Naive B cell (primary cell): ENCODE measurements around the gene HSPB9. TPM values are rescaled to one million over a fixed set of nuclear protein-coding genes. Genes with fewer than 3 reads are reported as not detected.
A peak's percentile ranks its signal among the peaks of the same experiment; 100 is the strongest.

Source experiments
- ATAC-seq, 2 donors: fragments of 150-1000 bp; cut with Tn5 transposase; 2 replicates each; pipeline ENCODE4 v1.10.0; 2021; ENCODE audit warnings: low read depth in 2 of 2, mild to moderate bottlenecking in 2 of 2, moderate library complexity in 2 of 2
- DNase-seq: peaks from one replicate; pipeline ENCODE4 v3.0.0; 2022
- H3K27ac Mint-ChIP-seq, 6 donors: one replicate each; pipeline ENCODE4 v1.8.0; 2020 to 2022; ENCODE audit warnings: mild to moderate bottlenecking in 6 of 6, mixed read lengths in 6 of 6, moderate library complexity in 5 of 6, inconsistent platforms in 2 of 6
- H3K27me3 Mint-ChIP-seq, 3 donors: one replicate each; pipeline ENCODE4 v1.8.0; 2021 to 2022; ENCODE audit warnings: mixed read lengths in 3 of 3, mild to moderate bottlenecking in 1 of 3
- H3K36me3 Mint-ChIP-seq, 2 donors: one replicate each; pipeline ENCODE4 v1.8.0; 2020 to 2022; ENCODE audit warnings: mixed read lengths in 2 of 2, inconsistent platforms in 1 of 2, mild to moderate bottlenecking in 1 of 2
- H3K4me1 Mint-ChIP-seq, 3 donors: one replicate each; pipeline ENCODE4 v1.8.0; 2020 to 2022; ENCODE audit warnings: mixed read lengths in 3 of 3, inconsistent platforms in 1 of 3, mild to moderate bottlenecking in 1 of 3, moderate library complexity in 1 of 3
- H3K4me3 Mint-ChIP-seq, 8 donors: one replicate each; pipeline ENCODE4 v1.8.0; 2020 to 2022; ENCODE audit warnings: mild to moderate bottlenecking in 8 of 8, mixed read lengths in 8 of 8, moderate library complexity in 8 of 8, inconsistent platforms in 2 of 8
- H3K9me3 Mint-ChIP-seq, 7 donors: one replicate each; pipeline ENCODE4 v1.8.0; 2020 to 2022; ENCODE audit warnings: mixed read lengths in 7 of 7, mild to moderate bottlenecking in 5 of 7, inconsistent platforms in 2 of 7, moderate library complexity in 1 of 7
- polyA plus RNA-seq, 6 donors: library from polyadenylated mRNA; unstranded; fragments of 300-500 nt; fragmentation: Illumina TruSeq; gene quantifications; one replicate each; pipeline ENCODE4 v1.2.3, GENCODE V29; 2021; ENCODE audit warnings: low read depth in 6 of 6

HSPB9 gene
- polyA plus RNA-seq, 6 donors from 2014 or later = 0.17 to 0.37 (median 0.25) TPM; not detected in 2

DNA sequence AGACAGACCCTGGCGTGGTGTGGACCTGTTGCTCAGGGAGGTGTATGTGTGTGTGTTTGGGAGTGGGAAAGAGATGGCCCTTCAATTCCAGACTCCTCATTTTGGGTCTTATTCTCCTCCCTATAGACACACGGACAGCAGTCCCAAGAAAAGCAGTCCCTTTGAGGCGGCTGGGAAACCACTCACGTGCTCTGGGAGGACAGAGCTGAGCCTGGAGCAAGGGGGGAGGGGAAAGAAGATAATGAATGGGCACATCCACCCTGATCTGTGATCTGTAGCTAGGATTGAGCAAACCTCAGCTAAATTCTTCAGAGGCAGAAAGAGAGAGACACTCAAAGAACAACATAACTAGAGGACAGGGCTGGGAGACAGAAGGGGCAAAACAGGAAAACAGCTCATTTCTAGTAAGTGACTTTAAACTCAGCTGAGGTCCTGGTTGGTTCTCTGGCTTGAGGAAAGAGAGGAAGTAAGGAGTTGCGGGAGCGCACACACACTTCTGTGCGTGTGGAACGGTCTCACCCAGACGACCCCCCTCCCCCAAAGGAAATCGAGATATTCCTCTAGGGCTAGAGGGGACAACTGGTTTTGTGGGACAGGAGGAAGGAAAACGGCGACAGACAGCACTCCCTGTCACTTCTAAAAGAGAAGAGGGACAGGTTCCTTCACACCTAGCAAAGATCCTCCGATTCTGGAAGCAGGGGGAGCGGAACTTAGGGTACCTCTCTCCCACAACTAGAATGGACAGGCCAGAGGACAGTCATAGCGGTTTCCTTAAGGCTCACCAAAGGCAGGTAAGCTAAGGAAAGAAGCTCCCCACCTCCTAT is 31.5 kb downstream of the HSPB9 start:
- DNase-seq (no peak), ATAC-seq (no peak)
- H3K36me3 Mint-ChIP-seq = no peaks in the 10 kb centered on the region
- peaks cover 0 to 4% (median 0%) of the 10 kb centered on the region in 7 donors for H3K9me3 Mint-ChIP-seq
- H3K4me3 Mint-ChIP-seq = peak overlapping the region; percentile 86 to 98 (median 96)
- H3K27ac Mint-ChIP-seq = peak overlapping the region; percentile 74 to 96 (median 96)
- H3K27me3 Mint-ChIP-seq = no peaks in the 10 kb centered on the region
- H3K4me1 Mint-ChIP-seq = peaks cover 25 to 48% (median 37%) of the 10 kb centered on the region in 3 donors

DNA sequence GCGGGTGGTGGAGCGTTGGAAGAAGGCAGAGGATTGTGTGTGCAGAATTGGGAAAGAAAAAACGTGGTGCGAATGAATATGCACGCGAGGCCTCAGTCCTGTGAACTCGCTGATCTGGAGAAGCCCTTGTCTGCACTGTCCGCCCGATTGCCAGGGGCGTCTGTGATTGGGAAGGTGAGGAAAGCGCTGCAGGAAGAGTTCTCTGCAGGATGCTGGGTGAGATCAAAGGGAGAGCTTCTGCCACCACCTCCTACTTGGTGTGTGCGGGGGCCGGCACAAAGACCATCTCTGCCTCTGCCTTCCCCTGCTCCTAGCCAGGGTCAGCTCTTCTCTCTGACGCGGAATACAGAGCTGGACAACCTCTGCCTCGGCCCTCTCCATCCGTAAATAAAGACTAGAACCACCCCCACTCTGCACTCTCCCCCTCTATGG is 33.0 kb downstream of the HSPB9 start:
- H3K27ac Mint-ChIP-seq = peak overlapping the region in 3 of 6 donors; percentile 80 to 94 (median 83)

DNA sequence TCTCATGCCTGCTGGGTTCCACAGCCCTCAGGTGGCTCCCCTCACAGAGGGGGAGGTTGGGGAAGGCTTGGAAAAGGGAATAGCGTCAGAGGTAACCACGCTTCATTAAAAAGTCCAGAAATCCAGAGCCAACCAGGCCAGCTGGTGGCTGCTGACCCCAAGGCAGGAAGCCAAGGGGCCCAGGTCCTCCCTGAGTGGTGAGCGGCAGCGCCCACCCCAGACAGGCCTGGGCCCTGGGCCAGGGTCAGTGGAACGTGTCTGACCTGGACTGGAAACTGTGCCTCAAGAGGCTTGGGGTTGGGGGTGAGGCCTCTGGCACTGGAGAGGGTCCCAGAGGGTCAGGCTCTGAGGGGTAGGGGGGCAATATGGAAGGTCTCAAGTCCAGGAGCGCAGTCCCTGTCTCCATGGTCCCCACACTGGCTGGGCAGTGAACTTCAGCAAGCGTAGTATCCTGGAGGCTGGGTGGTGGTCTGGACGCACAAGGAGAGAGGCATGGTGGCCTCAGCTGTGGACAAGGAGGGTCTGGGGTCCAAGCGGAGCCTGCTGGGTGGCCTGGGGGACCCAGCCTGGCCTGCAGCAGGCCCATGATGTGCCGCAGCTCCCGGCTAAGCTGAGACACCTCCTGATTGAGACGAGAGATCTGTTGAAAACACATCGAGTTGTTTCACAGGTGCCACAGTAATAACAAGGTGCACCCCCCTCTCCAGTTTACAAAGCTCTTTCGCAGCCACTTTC is 37.4 kb downstream of the HSPB9 start:
- no peaks in the 10 kb centered on the region for H3K36me3 Mint-ChIP-seq
- H3K4me1 Mint-ChIP-seq = peaks cover 4 to 15% (median 14%) of the 10 kb centered on the region in 3 donors
- ATAC-seq (no peak), DNase-seq (no peak)
- no peaks in the 10 kb centered on the region for H3K27me3 Mint-ChIP-seq
- H3K4me3 Mint-ChIP-seq = no peak overlapping the region
- H3K9me3 Mint-ChIP-seq = peaks cover 0 to 4% (median 0%) of the 10 kb centered on the region in 7 donors
- H3K27ac Mint-ChIP-seq = peak overlapping the region in 2 of 6 donors; percentile 54 to 93

More for the DNA sequence above, 33.0 kb downstream of the HSPB9 start:
- peaks cover 25 to 43% (median 37%) of the 10 kb centered on the region in 3 donors for H3K4me1 Mint-ChIP-seq
- no peaks in the 10 kb centered on the region for H3K27me3 Mint-ChIP-seq
- DNase-seq (no peak), ATAC-seq (no peak)
- no peaks in the 10 kb centered on the region for H3K36me3 Mint-ChIP-seq
- peak overlapping the region; percentile 86 to 98 (median 96) for H3K4me3 Mint-ChIP-seq
- peaks cover 0 to 4% (median 0%) of the 10 kb centered on the region in 7 donors for H3K9me3 Mint-ChIP-seq

DNA sequence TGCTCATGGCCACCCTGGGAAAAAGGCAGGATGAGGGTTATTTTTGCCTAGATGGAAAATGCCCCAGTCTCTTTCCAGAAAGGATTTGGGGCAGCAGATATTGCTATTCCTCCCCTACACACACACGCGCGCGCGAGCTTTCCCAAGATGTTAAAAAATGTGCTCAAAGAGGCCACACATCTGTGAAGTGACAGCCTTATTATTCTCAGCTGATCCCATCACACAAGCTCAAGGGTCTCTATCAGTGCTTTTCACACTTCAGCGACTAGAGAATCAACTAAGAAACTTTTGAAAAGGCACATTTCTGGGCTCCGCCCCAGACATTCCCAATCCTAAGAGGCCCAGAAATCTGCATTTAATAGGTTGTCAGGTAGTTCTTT is 37.9 kb downstream of the HSPB9 start:
- Mint-ChIP-seq H3K36me3 (no peaks in the 10 kb centered on the region), H3K27me3 (no peaks in the 10 kb centered on the region), H3K4me3 (no peak overlapping the region), H3K27ac (no peak overlapping the region), H3K4me1 (peaks cover 2 to 13% (median 13%) of the 10 kb centered on the region in 3 donors), H3K9me3 (peaks cover 0 to 4% (median 0%) of the 10 kb centered on the region in 7 donors)
- ATAC-seq = no peak
- no peak for DNase-seq

DNA sequence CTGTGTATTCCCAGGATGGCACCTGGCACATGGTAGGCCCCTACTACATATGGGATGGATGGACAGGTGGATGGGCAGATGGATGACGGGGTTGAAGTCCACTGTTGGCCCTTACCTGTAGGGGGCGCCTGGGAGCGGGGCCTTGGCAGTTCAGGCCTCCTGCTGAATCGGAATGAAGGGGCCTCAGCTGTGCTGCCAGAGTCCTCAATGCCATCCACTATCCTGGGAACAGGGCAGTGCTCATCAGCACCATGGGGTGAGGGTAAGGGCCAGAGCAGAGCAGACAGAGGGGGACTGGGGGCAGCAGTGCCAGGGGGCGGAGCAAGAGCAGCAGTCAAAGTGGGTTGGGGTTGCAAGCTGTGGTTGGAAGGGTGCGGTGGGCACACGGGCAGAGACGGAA is 40.5 kb downstream of the HSPB9 start:
- H3K27ac Mint-ChIP-seq = no peak overlapping the region
- no peaks in the 10 kb centered on the region for H3K27me3 Mint-ChIP-seq
- ATAC-seq (no peak), DNase-seq (no peak)
- peaks cover 0 to 17% (median 7%) of the 10 kb centered on the region in 3 donors for H3K4me1 Mint-ChIP-seq
- no peaks in the 10 kb centered on the region for H3K36me3 Mint-ChIP-seq
- H3K9me3 Mint-ChIP-seq = no peaks in the 10 kb centered on the region
- H3K4me3 Mint-ChIP-seq = peak overlapping the region in 2 of 8 donors; percentile 28 to 40

DNA sequence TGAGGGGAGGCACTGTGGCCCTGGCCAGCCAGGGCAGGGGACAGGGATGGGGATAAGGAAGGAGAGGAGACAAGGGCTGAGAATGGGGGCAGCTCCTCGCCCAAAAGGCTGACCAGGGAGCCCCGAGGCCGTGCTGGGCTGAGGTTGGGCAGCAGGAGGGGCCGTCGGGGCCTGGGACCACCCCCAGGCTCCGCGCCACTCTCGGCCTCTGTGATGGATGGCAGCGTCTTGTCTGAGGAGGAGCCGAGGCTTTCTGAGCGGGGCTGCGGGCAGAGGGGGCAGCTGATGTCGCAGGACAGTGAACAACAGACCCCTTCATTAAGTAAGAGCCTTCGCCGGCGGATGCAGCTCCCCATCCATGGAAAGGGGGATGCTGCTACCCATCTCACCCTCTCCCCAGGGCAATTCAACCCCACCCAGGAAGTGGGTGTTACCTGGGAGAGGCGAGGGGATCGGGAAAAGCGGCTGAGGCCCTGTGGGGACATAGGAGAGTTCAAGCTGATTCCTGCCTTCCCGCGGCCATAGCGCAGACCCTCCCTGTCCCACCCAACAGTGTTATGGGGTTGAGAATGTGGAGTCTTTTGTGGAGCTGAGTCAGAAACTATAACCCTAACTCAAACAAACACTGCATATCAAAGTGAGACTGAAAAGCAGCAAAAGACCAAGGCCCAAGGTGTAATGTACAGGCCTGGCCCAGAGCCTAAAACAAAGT is 41.2 kb downstream of the HSPB9 start:
- Mint-ChIP-seq H3K36me3 (no peaks in the 10 kb centered on the region), H3K9me3 (no peaks in the 10 kb centered on the region), H3K27me3 (no peaks in the 10 kb centered on the region), H3K4me1 (peaks cover 0 to 18% (median 7%) of the 10 kb centered on the region in 3 donors), H3K4me3 (no peak overlapping the region), H3K27ac (peak overlapping the region in 1 of 6 donors; percentile 42)
- no peak for ATAC-seq
- DNase-seq = no peak

DNA sequence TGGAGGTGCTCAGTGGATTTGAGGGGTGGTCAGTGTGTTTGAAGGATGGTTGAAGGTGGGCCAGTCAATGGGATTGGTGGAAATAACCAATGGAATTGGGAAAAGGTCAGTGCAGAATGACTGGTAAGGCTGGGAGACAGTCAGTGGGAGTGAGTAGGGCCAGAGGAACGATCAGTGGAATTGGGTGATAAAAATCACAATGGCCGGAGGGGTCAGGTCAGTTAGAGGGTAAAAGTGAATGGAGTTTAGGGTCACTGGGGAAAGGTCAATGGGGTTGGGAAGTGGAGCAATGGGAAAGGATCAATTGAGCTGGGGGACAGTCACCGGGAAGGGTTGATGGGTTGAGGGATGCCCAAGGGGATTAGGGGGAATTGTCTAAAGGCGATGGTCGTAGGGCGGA is 43.1 kb downstream of the HSPB9 start:
- DNase-seq (no peak), ATAC-seq (no peak)
- H3K27ac Mint-ChIP-seq = no peak overlapping the region
- peaks cover 0 to 18% (median 7%) of the 10 kb centered on the region in 3 donors for H3K4me1 Mint-ChIP-seq
- H3K9me3 Mint-ChIP-seq = no peaks in the 10 kb centered on the region
- no peaks in the 10 kb centered on the region for H3K27me3 Mint-ChIP-seq
- peaks cover 0 to 5% of the 10 kb centered on the region in 2 donors for H3K36me3 Mint-ChIP-seq
- H3K4me3 Mint-ChIP-seq = no peak overlapping the region

DNA sequence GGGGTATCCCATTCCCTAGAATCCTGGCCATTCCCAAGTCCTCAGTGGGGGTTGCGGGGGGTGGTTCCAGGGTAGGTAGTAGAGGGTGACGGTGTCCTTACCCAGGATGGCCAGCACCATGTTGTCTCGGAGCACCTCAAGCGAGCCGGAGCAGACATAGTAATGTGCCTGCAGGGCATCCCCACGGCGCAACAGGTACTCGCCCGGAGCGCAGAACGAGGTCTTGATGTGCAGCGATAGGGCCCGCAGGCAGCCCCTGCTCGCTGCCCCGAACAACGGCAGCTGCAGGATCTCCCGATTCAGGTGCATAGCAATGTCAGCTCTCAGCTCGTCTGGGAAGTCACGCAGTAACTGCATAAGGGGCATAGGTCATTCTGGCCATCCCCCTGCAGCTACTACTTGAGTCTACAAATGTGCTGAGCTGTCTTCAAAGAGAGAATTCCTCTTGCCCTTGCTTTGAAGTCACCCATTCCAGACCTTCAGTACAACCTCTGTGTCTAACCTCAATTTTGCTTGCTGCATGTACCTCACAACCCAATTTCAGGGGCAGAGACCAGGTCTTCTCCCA is 43.7 kb downstream of the HSPB9 start:
- Mint-ChIP-seq H3K27me3 (no peaks in the 10 kb centered on the region), H3K9me3 (no peaks in the 10 kb centered on the region), H3K36me3 (peaks cover 0 to 7% of the 10 kb centered on the region in 2 donors), H3K4me1 (peaks cover 0 to 18% (median 4%) of the 10 kb centered on the region in 3 donors), H3K4me3 (peak overlapping the region in 1 of 8 donors; percentile 37), H3K27ac (no peak overlapping the region)
- no peak for DNase-seq
- no peak for ATAC-seq

DNA sequence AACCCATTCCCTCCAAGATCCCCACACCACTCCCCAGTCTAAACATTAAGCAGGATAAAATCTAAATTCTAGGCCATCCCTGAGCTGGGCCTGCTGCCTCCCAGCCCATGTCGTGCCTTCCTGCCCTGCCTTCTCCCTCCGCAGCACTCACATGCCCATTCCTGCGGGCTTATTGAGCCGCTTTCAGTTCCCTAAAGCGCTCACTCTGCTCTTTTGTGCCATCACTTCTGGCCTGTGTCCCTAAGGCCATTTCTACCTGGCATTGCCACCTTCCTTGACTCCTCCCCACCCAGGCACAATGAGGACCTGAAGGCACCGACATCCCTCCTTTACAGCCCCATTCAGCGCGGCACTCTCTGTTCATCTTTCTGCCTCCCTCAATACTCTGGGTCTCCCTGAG is 45.2 kb downstream of the HSPB9 start:
- peak overlapping the region in 1 of 6 donors; percentile 60 for H3K27ac Mint-ChIP-seq
- H3K27me3 Mint-ChIP-seq = no peaks in the 10 kb centered on the region
- H3K36me3 Mint-ChIP-seq = peaks cover 0 to 7% of the 10 kb centered on the region in 2 donors

DNA sequence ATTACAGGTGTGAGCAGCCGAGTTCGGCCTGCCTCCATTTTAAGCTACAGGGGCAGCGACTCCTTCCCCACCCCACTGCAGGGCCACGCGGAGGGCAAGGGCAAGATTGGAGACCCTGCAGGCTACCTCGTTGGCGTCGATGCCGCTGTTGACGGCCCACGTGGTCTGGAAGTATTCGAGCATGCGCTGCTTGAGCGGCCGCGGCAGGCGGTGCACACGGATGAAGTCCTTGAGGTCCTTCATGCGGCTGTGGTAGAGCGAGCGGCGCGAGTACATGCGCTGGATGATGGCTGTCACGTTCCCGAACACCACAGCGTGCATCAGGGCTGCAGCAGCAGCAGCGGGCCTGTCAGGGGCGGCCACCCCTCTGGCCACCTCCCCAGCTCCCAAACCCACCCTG is 46.7 kb downstream of the HSPB9 start:
- Mint-ChIP-seq H3K36me3 (peaks cover 0 to 7% of the 10 kb centered on the region in 2 donors), H3K9me3 (no peaks in the 10 kb centered on the region), H3K4me3 (no peak overlapping the region), H3K4me1 (peaks cover 0 to 15% (median 0%) of the 10 kb centered on the region in 3 donors), H3K27me3 (no peaks in the 10 kb centered on the region), H3K27ac (no peak overlapping the region)
- ATAC-seq = no peak
- no peak for DNase-seq

More for the DNA sequence above, 45.2 kb downstream of the HSPB9 start:
- H3K9me3 Mint-ChIP-seq = no peaks in the 10 kb centered on the region
- H3K4me3 Mint-ChIP-seq = no peak overlapping the region
- no peak for ATAC-seq
- H3K4me1 Mint-ChIP-seq = peaks cover 0 to 20% (median 0%) of the 10 kb centered on the region in 3 donors
- DNase-seq = no peak

DNA sequence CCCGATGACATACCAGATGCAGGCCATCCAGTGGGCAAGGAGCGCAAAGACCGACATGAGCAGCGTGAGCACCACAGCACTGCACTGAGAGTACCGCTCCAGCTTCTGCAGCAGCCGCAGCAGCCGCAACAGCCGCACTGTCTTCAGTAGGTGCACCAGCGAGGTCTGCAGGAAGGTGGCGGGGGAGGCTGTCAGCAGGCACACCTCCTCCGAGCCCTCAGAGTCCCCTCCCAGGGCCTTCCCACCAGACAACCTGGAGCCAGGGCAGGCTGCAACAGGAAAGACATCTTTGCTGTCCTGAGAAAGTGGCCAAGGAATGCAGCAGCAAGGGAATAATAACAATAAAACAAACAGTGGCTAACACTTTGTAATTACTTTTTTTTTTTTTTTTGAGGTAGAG is 49.2 kb downstream of the HSPB9 start:
- Mint-ChIP-seq H3K4me1 (peaks cover 0 to 20% (median 0%) of the 10 kb centered on the region in 3 donors), H3K36me3 (peaks cover 0 to 15% of the 10 kb centered on the region in 2 donors), H3K4me3 (no peak overlapping the region), H3K27me3 (peaks cover 0 to 6% (median 0%) of the 10 kb centered on the region in 3 donors), H3K27ac (no peak overlapping the region), H3K9me3 (no peaks in the 10 kb centered on the region)
- no peak for DNase-seq
- no peak for ATAC-seq
